Hepatocyte (in vitro differentiated cells): ENCODE results near the gene ENG.

Source experiments
- EZH2 ChIP-seq: fragments of 200-600 bp; sonication (generic); IDR thresholded peaks from 2 replicates; pipeline ENCODE4 v1.6.1; 2016; ENCODE audit warnings: antibody characterized with exemption, mild to moderate bottlenecking, borderline replicate concordance
- TF ChIP-seq, protein P1 (sequence below): fragments of 200-600 bp; sonication (generic); IDR thresholded peaks from 2 replicates; pipeline ENCODE4 v1.5.1; 2016; ENCODE audit warnings: antibody characterized with exemption, mild to moderate bottlenecking; ENCODE audit not compliant: poor library complexity

DNA sequence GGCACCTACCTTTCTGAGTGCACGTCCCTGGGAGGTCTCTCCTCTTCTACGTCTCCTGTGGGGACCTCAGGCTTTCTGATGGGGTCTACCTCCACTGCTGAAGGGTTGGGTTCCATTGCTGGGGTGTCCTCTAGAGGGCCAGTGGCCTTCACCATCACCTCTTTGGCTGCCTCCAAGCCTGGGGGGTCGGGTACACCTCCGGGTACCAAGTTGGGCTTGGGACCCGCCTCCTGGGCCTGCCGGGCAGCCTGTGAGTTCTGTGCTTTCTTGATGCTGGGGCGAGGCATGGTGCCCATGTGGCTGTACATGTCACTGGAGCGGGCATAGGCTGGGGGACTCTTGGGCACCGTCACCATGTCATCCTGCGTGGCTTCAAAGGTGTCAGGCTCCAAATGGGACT lies 80.5 kb downstream of the ENG start:
- TF ChIP-seq, protein P1, sequence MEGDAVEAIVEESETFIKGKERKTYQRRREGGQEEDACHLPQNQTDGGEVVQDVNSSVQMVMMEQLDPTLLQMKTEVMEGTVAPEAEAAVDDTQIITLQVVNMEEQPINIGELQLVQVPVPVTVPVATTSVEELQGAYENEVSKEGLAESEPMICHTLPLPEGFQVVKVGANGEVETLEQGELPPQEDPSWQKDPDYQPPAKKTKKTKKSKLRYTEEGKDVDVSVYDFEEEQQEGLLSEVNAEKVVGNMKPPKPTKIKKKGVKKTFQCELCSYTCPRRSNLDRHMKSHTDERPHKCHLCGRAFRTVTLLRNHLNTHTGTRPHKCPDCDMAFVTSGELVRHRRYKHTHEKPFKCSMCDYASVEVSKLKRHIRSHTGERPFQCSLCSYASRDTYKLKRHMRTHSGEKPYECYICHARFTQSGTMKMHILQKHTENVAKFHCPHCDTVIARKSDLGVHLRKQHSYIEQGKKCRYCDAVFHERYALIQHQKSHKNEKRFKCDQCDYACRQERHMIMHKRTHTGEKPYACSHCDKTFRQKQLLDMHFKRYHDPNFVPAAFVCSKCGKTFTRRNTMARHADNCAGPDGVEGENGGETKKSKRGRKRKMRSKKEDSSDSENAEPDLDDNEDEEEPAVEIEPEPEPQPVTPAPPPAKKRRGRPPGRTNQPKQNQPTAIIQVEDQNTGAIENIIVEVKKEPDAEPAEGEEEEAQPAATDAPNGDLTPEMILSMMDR: no peak
- no peak for TF ChIP-seq EZH2
